ENCODE results near the gene PIAS1. TPM values are rescaled to one million over a fixed set of nuclear protein-coding genes. Genes with fewer than 3 reads are reported as not detected.
A peak's percentile ranks its signal among the peaks of the same experiment; 100 is the strongest.

PIAS1 gene
- total RNA-seq, 1 donor from 2014 or later: 17.1 TPM

DNA sequence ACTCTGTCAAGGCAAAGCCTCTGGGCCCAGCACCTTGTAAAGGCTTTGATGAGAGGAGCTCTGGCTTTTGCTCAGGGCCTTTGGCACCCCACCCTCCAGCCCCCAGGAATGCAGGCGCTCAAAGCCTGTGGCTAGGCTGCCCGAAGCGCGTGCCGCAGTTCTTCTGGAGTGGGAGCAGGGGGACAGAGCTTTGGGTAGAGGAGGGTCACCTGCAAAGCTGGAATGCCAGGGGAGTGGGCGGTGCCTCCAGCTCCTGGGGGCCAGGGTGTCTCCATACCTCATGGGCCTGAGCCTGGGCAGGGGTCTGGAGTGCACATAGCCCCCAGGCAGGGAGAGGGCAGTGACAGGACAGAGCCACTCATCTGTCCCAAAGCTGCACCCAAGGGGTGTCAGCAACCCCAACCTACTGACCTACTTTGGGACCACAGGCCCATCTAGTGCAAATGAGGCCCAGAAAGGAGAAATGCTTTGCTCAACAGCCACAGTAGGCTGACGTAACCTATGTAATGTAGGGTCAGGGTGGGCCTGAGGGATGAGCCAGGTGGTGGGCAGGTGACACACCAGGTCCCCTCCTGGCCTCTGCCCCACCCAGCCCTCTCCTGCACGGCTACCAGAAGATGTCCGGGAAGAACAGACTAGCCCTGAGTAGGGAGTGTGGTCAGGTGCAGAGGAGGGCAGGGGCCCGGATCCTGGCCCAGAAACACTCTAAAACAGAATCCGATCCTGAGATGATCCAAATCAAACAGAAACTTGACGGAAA lies 153.2 kb downstream of the PIAS1 start:
- Histone ChIP-seq H3K4me3 (no peak overlapping the region), H3K27ac (no peak overlapping the region), H3K4me1 (peaks cover 10 to 20% of the 10 kb centered on the region in 2 donors), H3K27me3 (no peaks in the 10 kb centered on the region), H3K9me3 (no peaks in the 10 kb centered on the region), H3K36me3 (no peaks in the 10 kb centered on the region)
- TF ChIP-seq, protein P1, sequence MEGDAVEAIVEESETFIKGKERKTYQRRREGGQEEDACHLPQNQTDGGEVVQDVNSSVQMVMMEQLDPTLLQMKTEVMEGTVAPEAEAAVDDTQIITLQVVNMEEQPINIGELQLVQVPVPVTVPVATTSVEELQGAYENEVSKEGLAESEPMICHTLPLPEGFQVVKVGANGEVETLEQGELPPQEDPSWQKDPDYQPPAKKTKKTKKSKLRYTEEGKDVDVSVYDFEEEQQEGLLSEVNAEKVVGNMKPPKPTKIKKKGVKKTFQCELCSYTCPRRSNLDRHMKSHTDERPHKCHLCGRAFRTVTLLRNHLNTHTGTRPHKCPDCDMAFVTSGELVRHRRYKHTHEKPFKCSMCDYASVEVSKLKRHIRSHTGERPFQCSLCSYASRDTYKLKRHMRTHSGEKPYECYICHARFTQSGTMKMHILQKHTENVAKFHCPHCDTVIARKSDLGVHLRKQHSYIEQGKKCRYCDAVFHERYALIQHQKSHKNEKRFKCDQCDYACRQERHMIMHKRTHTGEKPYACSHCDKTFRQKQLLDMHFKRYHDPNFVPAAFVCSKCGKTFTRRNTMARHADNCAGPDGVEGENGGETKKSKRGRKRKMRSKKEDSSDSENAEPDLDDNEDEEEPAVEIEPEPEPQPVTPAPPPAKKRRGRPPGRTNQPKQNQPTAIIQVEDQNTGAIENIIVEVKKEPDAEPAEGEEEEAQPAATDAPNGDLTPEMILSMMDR (IDR thresholded peaks at IDR 0.05): no peak
- intact Hi-C loops (cut with DNase I): loop anchor here (5.0 kb wide), 1 partner anchor 155 kb away; the partner anchor contains the start of gene PIAS1
- peak in 1 of 2 donors; percentile 40 for DNase-seq (ENCODE audit: low spot score in 2 of 2)

DNA sequence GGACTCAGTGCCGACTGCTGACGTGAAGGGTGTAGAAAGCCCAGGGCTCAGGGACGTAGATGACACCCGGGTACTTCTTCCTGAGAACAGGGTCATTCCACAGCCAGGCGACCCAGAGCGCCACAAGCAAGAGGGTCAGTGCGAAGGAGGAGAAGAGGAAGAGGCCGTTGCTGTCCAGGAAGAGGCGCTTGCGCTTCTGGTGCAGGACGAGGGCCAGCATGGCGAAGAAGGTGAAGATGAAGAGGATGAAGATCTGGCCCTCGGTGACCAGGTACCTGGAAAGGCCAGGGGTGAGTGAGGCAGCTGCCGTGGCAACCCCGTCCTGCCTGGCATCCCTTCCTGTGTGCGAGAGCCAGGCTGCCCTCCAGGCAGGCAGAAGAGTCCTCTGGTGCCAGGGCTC lies 154.0 kb downstream of the PIAS1 start:
- intact Hi-C loops (cut with DNase I): loop anchor here (5.0 kb wide), 1 partner anchor 156 kb away; the partner anchor contains the start of gene PIAS1
- peaks cover 10 to 20% of the 10 kb centered on the region in 2 donors for H3K4me1 ChIP-seq
- TF ChIP-seq, protein P1 (IDR thresholded peaks at IDR 0.05): no peak

DNA sequence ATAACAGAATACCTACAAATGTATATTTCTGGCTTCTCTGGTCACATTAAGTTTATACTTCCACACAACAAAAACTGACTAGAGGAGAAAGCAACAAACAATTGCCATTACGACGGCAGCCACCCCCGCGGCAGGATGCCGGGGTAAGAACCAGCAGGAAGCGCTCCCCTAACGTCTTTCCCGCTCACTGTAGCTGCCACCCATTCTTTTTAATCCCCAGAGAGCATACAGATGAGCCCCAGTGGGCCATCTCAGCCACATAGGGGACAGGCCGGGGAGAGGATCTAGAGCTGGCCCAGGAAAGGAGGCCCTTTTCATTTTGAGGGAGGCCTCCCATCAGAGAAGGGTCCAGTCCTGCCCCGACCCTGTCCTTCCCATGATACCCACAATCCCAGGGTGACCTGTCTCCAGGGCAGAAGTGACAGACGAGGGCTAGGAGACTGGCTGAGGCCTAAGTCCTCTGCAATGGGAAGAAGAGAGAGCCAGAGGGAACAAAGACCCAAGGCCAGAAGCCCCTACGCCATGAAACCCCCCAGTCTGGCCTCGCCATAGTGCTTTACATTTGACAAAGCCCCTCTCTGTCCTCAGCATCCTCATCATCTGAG lies 154.6 kb downstream of the PIAS1 start:
- no peaks in the 10 kb centered on the region for H3K27me3 ChIP-seq
- intact Hi-C loops (cut with DNase I): loop anchor here (5.0 kb wide), 1 partner anchor 156 kb away; the partner anchor contains the start of gene PIAS1
- H3K4me1 ChIP-seq: peaks cover 10 to 20% of the 10 kb centered on the region in 2 donors
- TF ChIP-seq, protein P1 (IDR thresholded peaks at IDR 0.05): no peak
- H3K4me3 ChIP-seq: no peak overlapping the region
- H3K9me3 ChIP-seq: no peaks in the 10 kb centered on the region
- H3K27ac ChIP-seq: no peak overlapping the region
- no peaks in the 10 kb centered on the region for H3K36me3 ChIP-seq
- no peak for DNase-seq (ENCODE audit: low spot score in 2 of 2)

More for the DNA sequence above, 154.0 kb downstream of the PIAS1 start:
- H3K9me3 ChIP-seq: no peaks in the 10 kb centered on the region
- H3K36me3 ChIP-seq: no peaks in the 10 kb centered on the region
- peak in 1 of 2 donors; percentile 50 for DNase-seq (ENCODE audit: low spot score in 2 of 2)
- no peak overlapping the region for H3K27ac ChIP-seq
- no peak overlapping the region for H3K4me3 ChIP-seq
- H3K27me3 ChIP-seq: no peaks in the 10 kb centered on the region

DNA sequence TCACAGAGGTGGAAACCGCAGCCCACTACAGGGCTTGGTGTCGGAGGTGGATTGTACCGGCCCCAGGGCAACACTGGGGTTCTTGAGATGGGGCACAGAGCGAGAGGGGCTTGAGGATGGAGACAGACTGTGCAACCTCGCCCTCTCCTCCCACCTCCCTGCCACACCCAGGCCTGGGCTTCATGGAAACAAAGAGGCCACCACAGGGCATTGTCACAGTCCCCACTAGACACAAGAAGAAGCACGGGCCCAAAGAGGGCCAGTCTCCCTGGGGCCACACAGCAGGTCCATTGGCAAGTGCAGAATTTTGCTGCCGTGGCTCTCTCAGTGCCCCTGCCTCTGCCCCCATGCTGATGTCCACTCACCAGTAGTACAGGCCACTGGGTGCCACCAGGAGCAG lies 155.2 kb downstream of the PIAS1 start:
- Histone ChIP-seq H3K4me3 (no peak overlapping the region), H3K27ac (no peak overlapping the region), H3K9me3 (no peaks in the 10 kb centered on the region), H3K36me3 (no peaks in the 10 kb centered on the region), H3K4me1 (peaks cover 10 to 20% of the 10 kb centered on the region in 2 donors), H3K27me3 (no peaks in the 10 kb centered on the region)
- TF ChIP-seq, protein P1 (IDR thresholded peaks at IDR 0.05): no peak
- intact Hi-C loops (cut with DNase I): loop anchor here (5.0 kb wide), 1 partner anchor 157 kb away; the partner anchor contains the start of gene PIAS1
- peak in 1 of 2 donors; percentile 61 for DNase-seq (ENCODE audit: low spot score in 2 of 2)

DNA sequence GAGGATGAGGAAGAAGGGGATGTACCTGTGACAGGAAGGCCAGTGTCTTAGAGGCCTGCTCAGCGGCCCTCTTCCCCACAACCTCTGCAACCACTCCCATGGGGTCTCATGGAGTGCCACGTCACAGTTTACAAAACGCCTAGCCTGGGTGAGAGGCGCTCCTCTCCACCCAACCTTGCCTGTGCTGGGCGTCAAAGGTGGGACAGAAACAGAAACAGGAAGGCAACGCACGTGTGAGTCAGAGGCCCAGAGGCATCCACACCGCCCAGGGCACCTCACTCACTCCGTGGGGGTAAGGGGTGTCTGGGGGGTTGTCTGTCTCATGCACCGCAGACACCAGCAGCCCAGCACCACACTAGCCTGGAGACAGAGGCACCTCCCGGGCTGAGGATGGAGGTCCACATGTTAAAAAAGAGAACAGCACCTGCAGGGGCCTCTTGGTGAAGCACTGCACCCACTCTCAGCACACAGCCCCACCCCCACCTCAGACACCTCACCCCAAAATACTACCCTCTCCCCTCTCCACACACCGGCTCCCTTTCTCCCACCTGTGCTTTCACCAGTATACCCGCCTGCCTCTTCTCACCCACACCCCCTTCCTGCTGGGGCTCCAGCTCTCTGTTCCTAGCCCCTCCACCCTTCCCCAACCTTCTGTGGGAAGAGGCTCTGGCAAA lies 155.8 kb downstream of the PIAS1 start:
- intact Hi-C loops (cut with DNase I): loop anchor here (5.0 kb wide), 2 partner anchors 53 to 158 kb away; partner anchors contain the start of gene PIAS1
- DNase-seq (ENCODE audit: low spot score in 2 of 2): no peak
- TF ChIP-seq, protein P1 (IDR thresholded peaks at IDR 0.05): no peak
- no peaks in the 10 kb centered on the region for H3K36me3 ChIP-seq
- H3K27ac ChIP-seq: no peak overlapping the region
- no peaks in the 10 kb centered on the region for H3K9me3 ChIP-seq
- H3K4me3 ChIP-seq: no peak overlapping the region
- no peaks in the 10 kb centered on the region for H3K27me3 ChIP-seq
- peaks cover 8 to 17% of the 10 kb centered on the region in 2 donors for H3K4me1 ChIP-seq
